Breast epithelium (tissue), 4 donors: ENCODE results near the gene CDON. TPM values are rescaled to one million over a fixed set of nuclear protein-coding genes. Genes with fewer than 3 reads are reported as not detected.

Experiments used
- DNase-seq, 2 donors: peaks; one replicate each; pipeline ENCODE4 v3.0.0-alpha.2; 2019; ENCODE audit warnings: low spot score in 2 of 2
- H3K27ac ChIP-seq, 2 donors: fragments of 200-600 bp; sonication (generic) in 1 of 2; one replicate each; pipeline ENCODE4 v1.5.1; 2016 to 2019; ENCODE audit warnings: mild to moderate bottlenecking in 1 of 2
- H3K27me3 ChIP-seq, 2 donors: fragments of 200-600 bp; sonication (generic) in 1 of 2; one replicate each; pipeline versions ENCODE4 v1.5.1 to v1.6.0; 2017 to 2019; ENCODE audit warnings: control low read depth in 1 of 2, mild to moderate bottlenecking in 1 of 2
- H3K36me3 ChIP-seq: fragments of 200-600 bp; one replicate; pipeline ENCODE4 v1.5.1; 2019
- H3K4me1 ChIP-seq, 2 donors: fragments of 200-600 bp; sonication (generic); one replicate each; pipeline ENCODE4 v1.5.1; 2016 to 2019; ENCODE audit warnings: control low read depth in 1 of 2
- H3K4me3 ChIP-seq, 3 donors: fragments of 200-600 bp; sonication (generic); 1 replicate in 2 of 3; 2 replicates in 1 of 3; pipeline ENCODE4 v1.5.1; 2016 to 2019; ENCODE audit warnings: mild to moderate bottlenecking in 3 of 3, moderate library complexity in 2 of 3
- H3K9me3 ChIP-seq, 2 donors: fragments of 200-600 bp; sonication (generic) in 1 of 2; one replicate each; pipeline ENCODE4 v1.5.1; 2016 to 2019; ENCODE audit warnings: control low read depth in 1 of 2
- CTCF ChIP-seq, 3 donors: fragments of 450-650 bp; IDR thresholded peaks; one replicate each; pipeline ENCODE4 v1.5.1; 2016 to 2017; ENCODE audit warnings: antibody characterized with exemption in 3 of 3, mild to moderate bottlenecking in 3 of 3, moderate library complexity in 3 of 3
- POLR2A ChIP-seq: fragments of 450-650 bp; IDR thresholded peaks from one replicate; pipeline ENCODE4 v1.6.1; 2016; ENCODE audit warnings: antibody characterized with exemption, mild to moderate bottlenecking, moderate library complexity
- POLR2AphosphoS5 ChIP-seq, 3 donors: sonication (generic); formaldehyde crosslinking; IDR thresholded peaks; one replicate each; pipeline ENCODE4 v1.6.1; 2017; ENCODE audit warnings: antibody characterized with exemption in 3 of 3
- intact Hi-C: fragments of 100-400 bp; cut with DNase I; formaldehyde crosslinking; loops from one replicate; pipeline ENCODE4 v1.15.1; 2023; ENCODE audit warnings: low total_unique reads
- total RNA-seq, 3 donors: library from RNA; depleted of rRNA; stranded (reverse); fragments of >200 nt; gene quantifications; one replicate each; pipeline ENCODE4 v1.1.0, GENCODE V29; 2016

The CDON gene
- total RNA-seq, 3 donors from 2014 or later = 14.9 to 29.3 (median 26.5) TPM

- no peak for TF ChIP-seq CTCF (IDR thresholded peaks at IDR 0.05)
- H3K4me3 ChIP-seq = no peak overlapping the region
- DNase-seq = no peak
- intact Hi-C loops = no loop called here
- H3K27me3 ChIP-seq = no peaks in the 10 kb centered on the region
- H3K27ac ChIP-seq = no peak overlapping the region
- H3K36me3 ChIP-seq = no peaks in the 10 kb centered on the region
- no peaks in the 10 kb centered on the region for H3K4me1 ChIP-seq
- no peaks in the 10 kb centered on the region for H3K9me3 ChIP-seq
Observed at GRCh38 chr11:125974284-125974683, 88.4 kb downstream of the CDON start.

- no peak for DNase-seq
- H3K4me3 ChIP-seq = no peak overlapping the region
- no peaks in the 10 kb centered on the region for H3K9me3 ChIP-seq
- H3K27me3 ChIP-seq = no peaks in the 10 kb centered on the region
- TF ChIP-seq POLR2A = no peak
- no peaks in the 10 kb centered on the region for H3K36me3 ChIP-seq
- no peak overlapping the region for H3K27ac ChIP-seq
- intact Hi-C loops = no loop called here
- H3K4me1 ChIP-seq = no peaks in the 10 kb centered on the region
Observed at GRCh38 chr11:125971618-125972017, 91.0 kb downstream of the CDON start.

GRCh38 chr11:125968354-125968753, 94.3 kb downstream of the CDON start:
- TF ChIP-seq CTCF (IDR thresholded peaks at IDR 0.05) = no peak
- TF ChIP-seq POLR2AphosphoS5 (IDR thresholded peaks at IDR 0.05) = no peak
- no peak for TF ChIP-seq POLR2A
- Histone ChIP-seq H3K36me3 (no peaks in the 10 kb centered on the region), H3K9me3 (no peaks in the 10 kb centered on the region), H3K4me1 (no peaks in the 10 kb centered on the region), H3K27me3 (no peaks in the 10 kb centered on the region), H3K4me3 (no peak overlapping the region), H3K27ac (no peak overlapping the region)
- intact Hi-C loops = no loop called here
- DNase-seq = no peak

GRCh38 chr11:125967515-125967914, 95.2 kb downstream of the CDON start:
- H3K4me1 ChIP-seq = no peaks in the 10 kb centered on the region
- intact Hi-C loops = no loop called here
- no peak overlapping the region for H3K27ac ChIP-seq
- peaks cover 0 to 5% of the 10 kb centered on the region in 2 donors for H3K9me3 ChIP-seq
- H3K36me3 ChIP-seq = no peaks in the 10 kb centered on the region
- no peak overlapping the region for H3K4me3 ChIP-seq
- no peaks in the 10 kb centered on the region for H3K27me3 ChIP-seq
- TF ChIP-seq POLR2AphosphoS5 (IDR thresholded peaks at IDR 0.05) (no peak), POLR2A (no peak), CTCF (IDR thresholded peaks at IDR 0.05) (no peak)
- DNase-seq = no peak

- intact Hi-C loops = no loop called here
- no peak overlapping the region for H3K27ac ChIP-seq
- no peaks in the 10 kb centered on the region for H3K36me3 ChIP-seq
Observed at GRCh38 chr11:125960771-125961170, 101.9 kb downstream of the CDON start.

More at GRCh38 chr11:125960771-125961170, 101.9 kb downstream of the CDON start:
- DNase-seq = no peak
- Histone ChIP-seq H3K9me3 (peaks cover 0 to 10% of the 10 kb centered on the region in 2 donors), H3K4me3 (no peak overlapping the region), H3K4me1 (no peaks in the 10 kb centered on the region), H3K27me3 (no peaks in the 10 kb centered on the region)
- TF ChIP-seq POLR2A (no peak), CTCF (IDR thresholded peaks at IDR 0.05) (no peak), POLR2AphosphoS5 (IDR thresholded peaks at IDR 0.05) (no peak)
